GM23248 (cell line): ENCODE results near the gene ROR1.

Experiments
- EZH2 ChIP-seq: fragments of 200-600 bp; sonication (generic); IDR thresholded peaks from 2 replicates; pipeline ENCODE4 v1.6.1; 2018; ENCODE audit warnings: antibody characterized with exemption, mild to moderate bottlenecking; ENCODE audit not compliant: insufficient read depth, poor library complexity, severe bottlenecking
- EZH2phosphoT487 ChIP-seq: fragments of 200-600 bp; sonication (generic); IDR thresholded peaks from 2 replicates; pipeline ENCODE4 v1.6.1; 2018; ENCODE audit warnings: antibody characterized with exemption, moderate library complexity, mild to moderate bottlenecking, low read depth; ENCODE audit not compliant: insufficient read depth

DNA sequence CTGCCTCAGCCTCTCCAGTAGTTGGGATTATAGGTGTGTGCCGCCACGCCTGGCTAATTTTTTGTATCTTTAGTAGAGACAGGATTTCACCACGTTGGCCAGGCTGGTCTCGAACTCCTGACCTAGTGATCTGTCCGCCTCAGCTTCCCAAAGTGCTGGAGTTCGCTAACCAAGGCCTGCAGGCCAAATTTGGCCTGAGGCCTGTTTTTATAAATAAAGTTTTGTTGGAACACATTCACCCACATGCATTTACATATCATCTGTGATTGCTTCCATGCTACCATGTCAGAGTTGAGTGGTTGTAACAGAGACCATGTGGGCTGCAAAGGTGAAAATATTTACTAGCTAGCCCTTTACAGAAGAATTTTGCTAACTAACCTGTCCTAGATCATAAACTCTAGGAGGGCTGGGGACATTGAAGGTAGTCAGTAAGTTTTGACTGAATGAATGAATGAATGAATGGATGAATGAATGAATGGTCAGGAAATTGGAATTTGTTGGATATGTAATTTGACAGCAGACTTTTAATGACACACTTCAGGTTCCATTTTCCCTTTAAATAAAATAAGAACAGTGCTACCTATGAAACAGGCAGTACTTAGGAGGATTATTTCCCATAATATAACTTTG is 38.4 kb downstream of the ROR1 start:
- TF ChIP-seq EZH2phosphoT487, result no peak
- no peak for TF ChIP-seq EZH2
